Mesenchymal stem cell (in vitro differentiated cells and primary cell): ENCODE results near the gene LAMB4.

Experiments used
- DNase-seq: peaks from one replicate; pipeline ENCODE4 v3.0.0-alpha.2; 2013
- H2AFZ ChIP-seq: one replicate; pipeline ENCODE4 v1.6.1; 2013; ENCODE audit warnings: low read depth, mild to moderate bottlenecking, control low read depth, inconsistent platforms, low read length, moderate library complexity
- H2AK5ac ChIP-seq: 2 replicates; pipeline ENCODE4 v1.6.1; 2013; ENCODE audit warnings: low read length, moderate library complexity, mild to moderate bottlenecking, inconsistent platforms; ENCODE audit not compliant: severe bottlenecking
- H2BK120ac ChIP-seq: one replicate; pipeline ENCODE4 v1.6.1; 2013; ENCODE audit warnings: low read depth, mild to moderate bottlenecking, inconsistent platforms, low read length, moderate library complexity
- H2BK12ac ChIP-seq, 2 experiments: one replicate each; pipeline ENCODE4 v1.6.1; 2013; ENCODE audit warnings: inconsistent platforms in 2 of 2, low read length in 2 of 2, mild to moderate bottlenecking in 2 of 2, moderate library complexity in 2 of 2, control low read depth in 1 of 2
- H2BK15ac ChIP-seq: one replicate; pipeline ENCODE4 v1.6.1; 2013; ENCODE audit warnings: mild to moderate bottlenecking, low read depth, inconsistent platforms; ENCODE audit not compliant: poor library complexity, severe bottlenecking
- H2BK5ac ChIP-seq: 2 replicates; pipeline ENCODE4 v1.6.1; 2013; ENCODE audit warnings: low read depth, mild to moderate bottlenecking, low read length, control low read depth, inconsistent platforms; ENCODE audit not compliant: poor library complexity, severe bottlenecking
- H3K14ac ChIP-seq, 2 experiments: one replicate each; pipeline ENCODE4 v1.6.1; 2013; ENCODE audit warnings: inconsistent platforms in 2 of 2, low read length in 2 of 2, control low read depth in 1 of 2, mild to moderate bottlenecking in 1 of 2, moderate library complexity in 1 of 2
- H3K18ac ChIP-seq, 2 experiments: one replicate each; pipeline ENCODE4 v1.6.1; 2013; ENCODE audit warnings: inconsistent platforms in 2 of 2, low read length in 2 of 2, control low read depth in 1 of 2, low read depth in 1 of 2, mild to moderate bottlenecking in 1 of 2
- H3K23ac ChIP-seq, 2 experiments: one replicate each; pipeline ENCODE4 v1.6.1; 2013; ENCODE audit warnings: inconsistent platforms in 2 of 2, low read length in 2 of 2, mild to moderate bottlenecking in 2 of 2, moderate library complexity in 2 of 2, control low read depth in 1 of 2
- H3K27ac ChIP-seq: 2 replicates; pipeline ENCODE4 v1.5.1; 2013; ENCODE audit warnings: mild to moderate bottlenecking, moderate library complexity, low read length, control low read depth, inconsistent platforms; ENCODE audit not compliant: poor library complexity, severe bottlenecking
- H3K27me3 ChIP-seq, 2 experiments: 2 replicates each; pipeline versions ENCODE4 v1.6.1 to v1.7.0; 2013; ENCODE audit warnings: low read length in 2 of 2, mild to moderate bottlenecking in 2 of 2, moderate library complexity in 2 of 2, control low read depth in 1 of 2, inconsistent platforms in 1 of 2; ENCODE audit not compliant: control insufficient read depth in 1 of 2, insufficient read depth in 1 of 2
- H3K36me3 ChIP-seq, 2 experiments: 2 replicates each; pipeline versions ENCODE4 v1.6.1 to v1.7.0; 2013; ENCODE audit warnings: low read length in 2 of 2, control low read depth in 1 of 2, inconsistent platforms in 1 of 2, low read depth in 1 of 2, mild to moderate bottlenecking in 1 of 2; ENCODE audit not compliant: insufficient read depth in 2 of 2, control insufficient read depth in 1 of 2
- H3K4ac ChIP-seq, 2 experiments: one replicate each; pipeline ENCODE4 v1.6.1; 2013; ENCODE audit warnings: inconsistent platforms in 2 of 2, low read length in 2 of 2, mild to moderate bottlenecking in 2 of 2, moderate library complexity in 2 of 2, control low read depth in 1 of 2, low read depth in 1 of 2
- H3K4me1 ChIP-seq: 2 replicates; pipeline ENCODE4 v1.6.1; 2013; ENCODE audit warnings: low read depth, low read length, control low read depth; ENCODE audit not compliant: control insufficient read depth, insufficient read depth
- H3K4me2 ChIP-seq: 2 replicates; pipeline ENCODE4 v1.6.1; 2013; ENCODE audit warnings: low read length, mild to moderate bottlenecking, inconsistent platforms; ENCODE audit not compliant: poor library complexity, severe bottlenecking
- H3K4me3 ChIP-seq, 2 experiments: 2 replicates each; pipeline versions ENCODE4 v1.5.1 to v1.7.0; 2013; ENCODE audit warnings: low read length in 2 of 2, mild to moderate bottlenecking in 2 of 2, control low read depth in 1 of 2, low read depth in 1 of 2; ENCODE audit not compliant: insufficient read depth in 1 of 2
- H3K79me1 ChIP-seq: replicated peaks from 2 replicates; pipeline ENCODE4 v1.6.1; 2013; ENCODE audit warnings: mild to moderate bottlenecking, control low read depth, low read length, inconsistent platforms; ENCODE audit not compliant: poor library complexity, severe bottlenecking
- H3K9ac ChIP-seq: 2 replicates; pipeline ENCODE4 v1.7.0; 2013; ENCODE audit warnings: mild to moderate bottlenecking, low read length, moderate library complexity
- H3K9me3 ChIP-seq: 2 replicates; pipeline ENCODE4 v1.7.0; 2013; ENCODE audit warnings: mild to moderate bottlenecking, low read length; ENCODE audit not compliant: control insufficient read depth
- H4K8ac ChIP-seq: one replicate; pipeline ENCODE4 v1.6.1; 2013; ENCODE audit warnings: inconsistent platforms, mild to moderate bottlenecking, low read length, moderate library complexity
- H4K91ac ChIP-seq: one replicate; pipeline ENCODE4 v1.6.1; 2013; ENCODE audit warnings: mild to moderate bottlenecking, low read length, inconsistent platforms
- WGBS: methylation state at CpG from one replicate; pipeline ENCODE4 v1.1.7; 2013; ENCODE audit warnings: mixed read lengths; 5-methylcytosine and 5-hydroxymethylcytosine counted together

The LAMB4 gene

GRCh38 chr7:108135446-108136190 lies 5.5 kb upstream of the LAMB4 start:
- H3K79me1 ChIP-seq, result no peaks in the 10 kb centered on the region
- no peak overlapping the region for H3K4me2 ChIP-seq
- H3K4me1 ChIP-seq, result peaks cover 2% of the 10 kb centered on the region
- H2BK15ac ChIP-seq, result no peak overlapping the region
- no peak overlapping the region for H3K18ac ChIP-seq
- no peak overlapping the region for H2BK12ac ChIP-seq
- H3K4me3 ChIP-seq, result no peak overlapping the region
- WGBS, result 97% methylated on average over 7 of the region's 7 CpGs
- no peaks in the 10 kb centered on the region for H3K27me3 ChIP-seq
- H4K91ac ChIP-seq, result no peak overlapping the region
- H3K27ac ChIP-seq, result no peak overlapping the region
- no peak overlapping the region for H3K23ac ChIP-seq
- H2BK5ac ChIP-seq, result no peak overlapping the region
- H2AFZ ChIP-seq, result no peak overlapping the region
- no peak overlapping the region for H3K9ac ChIP-seq
- DNase-seq, result no peak
- no peaks in the 10 kb centered on the region for H3K9me3 ChIP-seq
- H2AK5ac ChIP-seq, result no peak overlapping the region
- H2BK120ac ChIP-seq, result no peak overlapping the region
- no peaks in the 10 kb centered on the region for H3K36me3 ChIP-seq
- no peak overlapping the region for H4K8ac ChIP-seq
- no peak overlapping the region for H3K14ac ChIP-seq
- no peak overlapping the region for H3K4ac ChIP-seq

DNA sequence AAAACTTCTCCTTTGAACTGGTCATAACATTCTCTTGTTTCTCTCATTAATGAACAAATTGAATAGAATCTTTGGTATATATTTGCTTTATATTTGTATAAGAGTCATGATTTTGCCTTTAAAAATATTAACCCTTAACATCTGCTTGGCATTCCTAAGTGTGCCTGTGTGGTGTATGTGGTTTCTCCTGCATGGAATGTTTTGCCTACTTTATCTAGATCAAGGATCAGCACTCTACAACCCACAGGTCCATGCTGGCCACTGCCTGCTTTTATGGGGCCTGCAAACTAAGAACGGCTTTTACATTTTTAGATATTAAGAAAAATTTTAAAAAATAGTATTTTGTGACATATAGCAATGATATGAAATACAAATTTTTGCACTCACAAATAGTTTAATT lies 4.3 kb upstream of the LAMB4 start:
- Histone ChIP-seq H3K9ac (no peak overlapping the region), H3K18ac (no peak overlapping the region), H3K23ac (no peak overlapping the region), H2BK15ac (no peak overlapping the region), H3K27me3 (no peaks in the 10 kb centered on the region), H3K27ac (no peak overlapping the region), H2BK120ac (no peak overlapping the region), H4K91ac (no peak overlapping the region), H2BK5ac (no peak overlapping the region), H2AFZ (no peak overlapping the region), H2AK5ac (no peak overlapping the region), H3K4ac (no peak overlapping the region), H3K9me3 (no peaks in the 10 kb centered on the region), H3K4me3 (no peak overlapping the region), H3K14ac (no peak overlapping the region), H3K36me3 (no peaks in the 10 kb centered on the region), H3K79me1 (no peaks in the 10 kb centered on the region), H4K8ac (no peak overlapping the region), H3K4me1 (peaks cover 2% of the 10 kb centered on the region), H2BK12ac (no peak overlapping the region), H3K4me2 (no peak overlapping the region)
- WGBS, result no CpG with 5 or more reads among the region's 1 CpG
- DNase-seq, result no peak

DNA sequence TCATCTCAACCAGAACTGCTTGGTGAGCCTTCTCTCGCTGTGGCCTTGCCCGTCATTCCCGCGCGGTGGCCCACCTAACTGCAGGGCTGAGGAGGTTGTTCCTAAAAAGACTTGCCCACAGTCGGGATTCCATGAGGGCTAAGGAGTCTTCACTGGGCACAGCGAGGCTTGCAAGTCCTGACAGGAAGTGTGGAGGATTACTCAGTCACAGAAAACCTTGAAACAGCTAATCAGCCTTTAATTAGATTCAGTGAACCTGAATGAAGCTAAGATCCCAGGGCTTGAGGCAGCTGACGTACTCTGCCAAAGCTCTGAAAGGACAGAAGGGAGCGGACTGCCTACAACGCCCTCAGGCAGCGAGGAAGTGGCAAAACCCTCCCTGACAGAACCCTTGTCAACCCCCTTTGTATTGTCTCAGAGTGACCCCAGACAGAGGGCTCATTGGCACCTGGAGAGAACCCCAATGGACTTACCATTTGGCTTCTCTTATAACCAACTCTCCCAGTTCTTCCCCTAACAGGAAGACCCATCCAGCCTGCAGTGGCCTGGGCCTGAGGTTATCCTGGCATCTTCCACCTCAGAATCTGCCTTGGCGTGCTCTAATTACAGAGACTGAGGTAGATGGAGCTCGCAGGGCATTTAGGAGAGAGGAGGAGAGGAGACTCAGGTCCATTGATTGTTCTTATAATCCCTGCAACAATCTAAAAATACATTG lies 2.5 kb upstream of the LAMB4 start:
- no peak for DNase-seq
- peaks cover 2% of the 10 kb centered on the region for H3K4me1 ChIP-seq
- H3K9me3 ChIP-seq, result no peaks in the 10 kb centered on the region
- H2AFZ ChIP-seq, result no peak overlapping the region
- no peak overlapping the region for H3K4me3 ChIP-seq
- H3K14ac ChIP-seq, result no peak overlapping the region
- no peak overlapping the region for H3K4ac ChIP-seq
- no peak overlapping the region for H2BK5ac ChIP-seq
- 81% methylated on average over 11 of the region's 13 CpGs for WGBS
- no peak overlapping the region for H4K8ac ChIP-seq
- H3K23ac ChIP-seq, result no peak overlapping the region
- no peaks in the 10 kb centered on the region for H3K36me3 ChIP-seq
- H3K27me3 ChIP-seq, result no peaks in the 10 kb centered on the region
- no peak overlapping the region for H3K9ac ChIP-seq
- no peak overlapping the region for H2BK120ac ChIP-seq
- H3K27ac ChIP-seq, result no peak overlapping the region
- H3K18ac ChIP-seq, result no peak overlapping the region
- H3K79me1 ChIP-seq, result no peaks in the 10 kb centered on the region
- H3K4me2 ChIP-seq, result no peak overlapping the region
- H2BK12ac ChIP-seq, result no peak overlapping the region
- no peak overlapping the region for H4K91ac ChIP-seq
- H2AK5ac ChIP-seq, result no peak overlapping the region
- H2BK15ac ChIP-seq, result no peak overlapping the region

DNA sequence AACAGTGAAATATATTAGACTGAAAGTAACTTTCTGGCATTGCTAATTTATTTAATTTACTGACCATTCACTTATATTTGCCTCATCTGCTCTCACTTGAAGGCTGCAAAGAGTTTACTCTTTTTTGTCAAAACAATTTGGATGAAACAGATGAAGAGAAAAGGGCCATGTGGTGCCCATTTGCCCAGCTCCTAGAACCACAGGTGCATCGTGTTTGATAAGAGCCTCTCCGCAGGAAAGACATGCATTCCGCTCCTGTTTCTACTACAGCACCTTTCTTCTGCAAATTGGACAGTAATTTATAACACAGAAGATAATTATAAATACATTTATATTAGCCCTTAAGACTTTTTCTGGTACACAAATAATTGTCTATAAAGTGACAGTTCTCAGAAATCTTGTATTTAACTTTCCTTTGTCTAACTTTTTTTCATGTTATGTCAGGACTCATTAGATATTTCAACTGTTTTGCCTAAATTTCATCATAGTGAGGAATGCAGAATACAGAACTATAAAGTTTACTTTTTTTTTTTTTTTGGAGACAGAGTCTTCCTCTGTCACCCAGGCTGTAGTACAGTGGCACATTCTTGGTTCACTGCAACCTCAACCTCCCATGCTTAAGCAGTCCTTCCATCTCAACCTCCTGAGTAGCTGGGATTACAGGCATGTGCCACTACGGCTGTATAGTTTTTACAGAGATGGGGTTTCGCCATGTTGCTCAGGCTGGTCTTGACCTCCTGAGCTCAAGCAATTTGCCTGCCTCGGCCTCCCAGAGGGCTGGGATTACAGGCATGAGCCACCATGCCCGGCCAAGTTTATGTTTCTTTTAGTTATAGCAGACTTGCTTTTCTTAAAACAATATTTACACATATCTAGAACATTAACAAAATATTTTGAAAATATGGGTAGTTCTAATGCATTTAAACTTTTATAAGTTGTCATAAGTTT lies 869 bp downstream of the LAMB4 start:
- Histone ChIP-seq H3K9ac (no peak overlapping the region), H3K4ac (no peak overlapping the region), H2BK15ac (no peak overlapping the region), H4K8ac (no peak overlapping the region), H2BK5ac (no peak overlapping the region), H2BK120ac (no peak overlapping the region), H3K36me3 (no peaks in the 10 kb centered on the region), H3K4me3 (no peak overlapping the region), H2AFZ (no peak overlapping the region), H2AK5ac (no peak overlapping the region), H3K4me2 (no peak overlapping the region), H3K18ac (no peak overlapping the region), H3K4me1 (peaks cover 2% of the 10 kb centered on the region), H4K91ac (no peak overlapping the region), H3K14ac (no peak overlapping the region), H3K23ac (peak overlapping the region in 1 of 2 experiments; percentile 52), H2BK12ac (no peak overlapping the region), H3K9me3 (no peaks in the 10 kb centered on the region), H3K27ac (no peak overlapping the region), H3K27me3 (no peaks in the 10 kb centered on the region), H3K79me1 (no peaks in the 10 kb centered on the region)
- DNase-seq, result no peak
- 91% methylated on average over 2 of the region's 7 CpGs for WGBS
